Fibroblast of lung (primary cell): ENCODE measurements around the gene TRIP12.

Source experiments
- EZH2 ChIP-seq: IDR thresholded peaks from 2 replicates; pipeline ENCODE4 v1.5.1; 2012; ENCODE audit warnings: low read length, control low read depth, mild to moderate bottlenecking; ENCODE audit errors: missing control alignments
- TF ChIP-seq, protein P1 (sequence below), 2 donors: IDR thresholded peaks in 1 of 2; conservative IDR thresholded peaks in 1 of 2; 1 replicate in 1 of 2; 2 replicates in 1 of 2; pipeline ENCODE4 v1.5.1; 2011 to 2012; ENCODE audit warnings: low read length in 2 of 2, control low read depth in 1 of 2, inconsistent platforms in 1 of 2, low read depth in 1 of 2, mild to moderate bottlenecking in 1 of 2

- TF ChIP-seq, protein P1, sequence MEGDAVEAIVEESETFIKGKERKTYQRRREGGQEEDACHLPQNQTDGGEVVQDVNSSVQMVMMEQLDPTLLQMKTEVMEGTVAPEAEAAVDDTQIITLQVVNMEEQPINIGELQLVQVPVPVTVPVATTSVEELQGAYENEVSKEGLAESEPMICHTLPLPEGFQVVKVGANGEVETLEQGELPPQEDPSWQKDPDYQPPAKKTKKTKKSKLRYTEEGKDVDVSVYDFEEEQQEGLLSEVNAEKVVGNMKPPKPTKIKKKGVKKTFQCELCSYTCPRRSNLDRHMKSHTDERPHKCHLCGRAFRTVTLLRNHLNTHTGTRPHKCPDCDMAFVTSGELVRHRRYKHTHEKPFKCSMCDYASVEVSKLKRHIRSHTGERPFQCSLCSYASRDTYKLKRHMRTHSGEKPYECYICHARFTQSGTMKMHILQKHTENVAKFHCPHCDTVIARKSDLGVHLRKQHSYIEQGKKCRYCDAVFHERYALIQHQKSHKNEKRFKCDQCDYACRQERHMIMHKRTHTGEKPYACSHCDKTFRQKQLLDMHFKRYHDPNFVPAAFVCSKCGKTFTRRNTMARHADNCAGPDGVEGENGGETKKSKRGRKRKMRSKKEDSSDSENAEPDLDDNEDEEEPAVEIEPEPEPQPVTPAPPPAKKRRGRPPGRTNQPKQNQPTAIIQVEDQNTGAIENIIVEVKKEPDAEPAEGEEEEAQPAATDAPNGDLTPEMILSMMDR (conservative IDR thresholded peaks at IDR 0.05 in 1 of 2, IDR thresholded peaks at IDR 0.05 in 1 of 2; ENCODE audit: low read depth in 1 of 2, low read length in 2 of 2), result no peak
- TF ChIP-seq EZH2, result no peak
These were observed 16.2 kb downstream of the TRIP12 start for GRCh38 chr2:229905601-229906000.
